ENCODE measurements around the gene HGFAC.

Gene HGFAC

DNA sequence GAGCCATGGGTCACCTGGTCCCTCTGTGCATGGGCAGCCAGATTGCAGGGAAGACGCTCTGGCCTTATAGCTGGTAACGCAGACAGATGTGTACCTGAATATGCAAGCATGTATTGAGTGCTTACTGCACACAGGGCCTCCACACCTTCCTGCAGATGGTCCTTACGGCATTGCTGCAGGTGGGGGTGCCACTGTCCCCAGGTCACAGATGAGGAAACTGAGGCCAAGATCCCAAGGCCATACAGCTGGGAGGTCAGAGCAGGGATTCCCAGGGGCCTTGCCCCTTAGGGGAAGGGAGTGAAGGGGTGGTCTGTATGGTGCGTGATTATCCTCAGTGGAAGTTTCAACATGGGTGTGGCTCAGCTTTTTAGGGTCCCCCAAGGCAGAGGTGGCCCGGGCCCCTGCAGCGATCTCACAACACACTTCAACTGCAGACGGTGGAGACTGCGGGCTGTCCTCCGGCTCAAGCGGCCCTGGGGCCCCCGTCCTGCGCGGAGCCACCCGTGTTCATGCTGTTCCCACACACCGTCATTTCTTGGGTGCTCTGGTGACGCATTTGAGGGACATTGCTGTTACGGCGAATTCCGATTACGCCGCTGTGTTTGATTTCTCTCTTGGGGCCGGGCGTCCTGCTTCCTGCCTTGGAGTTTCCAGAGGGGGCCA is 29.5 kb downstream of the HGFAC start:
- DNase-seq (ENCODE audit: low read depth, low spot score): no peak
- no peak overlapping the region for H3K27ac ChIP-seq

DNA sequence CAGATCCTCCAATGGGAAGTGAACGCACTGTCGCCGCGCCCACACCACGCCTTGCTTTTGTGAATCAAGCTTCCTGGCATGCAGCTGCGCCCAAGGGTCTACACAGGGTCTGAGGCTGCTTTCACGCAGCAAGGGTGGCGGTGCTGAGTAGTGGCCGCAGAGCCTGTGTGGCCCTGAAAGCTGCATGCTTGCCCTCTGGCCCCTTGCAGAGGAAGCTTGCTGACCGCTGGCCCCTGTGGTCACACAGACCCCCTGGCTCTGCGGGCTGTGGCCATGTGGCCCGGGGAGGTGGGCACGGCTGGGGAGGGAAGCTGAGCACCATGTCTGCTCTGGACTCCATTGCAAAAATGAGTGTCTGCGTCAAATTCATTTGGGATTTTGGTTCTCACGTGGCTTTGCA is 30.1 kb downstream of the HGFAC start:
- DNase-seq (ENCODE audit: low read depth, low spot score): no peak
- H3K27ac ChIP-seq: no peak overlapping the region

DNA sequence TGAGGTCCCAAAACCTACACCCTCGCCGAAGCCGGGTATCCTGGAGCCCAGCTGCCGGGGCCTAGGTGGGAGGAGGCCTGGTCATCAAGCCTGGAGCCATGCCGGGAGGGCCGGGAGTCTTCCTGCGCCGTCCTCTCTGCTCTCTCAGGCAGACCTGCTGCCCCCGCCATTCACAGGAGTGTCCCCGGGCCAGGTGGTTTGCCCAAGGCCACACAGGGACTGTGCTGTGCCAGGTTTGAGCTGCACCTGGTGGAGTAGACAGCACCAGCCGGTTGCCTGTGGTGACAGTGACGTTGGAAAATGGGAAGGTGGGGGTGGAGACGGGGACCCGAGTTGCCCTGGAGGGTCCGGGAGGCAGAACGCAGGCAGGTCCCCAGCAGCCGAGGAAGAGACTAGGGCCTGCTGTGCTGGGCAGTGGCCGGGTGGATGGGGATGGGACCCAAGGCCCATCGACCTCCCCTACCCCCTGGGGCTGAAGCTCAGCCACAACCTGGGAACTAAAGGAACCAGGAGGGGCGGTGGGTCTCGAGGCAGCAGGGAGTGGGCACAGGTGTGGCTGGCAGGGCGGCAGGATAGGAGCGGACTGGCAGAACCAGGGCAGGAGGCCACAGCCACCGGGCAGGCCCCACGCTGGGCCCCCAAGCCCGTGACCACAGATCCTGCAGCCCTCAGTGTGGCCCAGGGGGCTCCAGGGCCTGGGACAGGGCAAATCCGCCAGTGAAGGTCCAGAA is 30.8 kb downstream of the HGFAC start:
- H3K27ac ChIP-seq: no peak overlapping the region
- no peak for DNase-seq (ENCODE audit: low read depth, low spot score)

DNA sequence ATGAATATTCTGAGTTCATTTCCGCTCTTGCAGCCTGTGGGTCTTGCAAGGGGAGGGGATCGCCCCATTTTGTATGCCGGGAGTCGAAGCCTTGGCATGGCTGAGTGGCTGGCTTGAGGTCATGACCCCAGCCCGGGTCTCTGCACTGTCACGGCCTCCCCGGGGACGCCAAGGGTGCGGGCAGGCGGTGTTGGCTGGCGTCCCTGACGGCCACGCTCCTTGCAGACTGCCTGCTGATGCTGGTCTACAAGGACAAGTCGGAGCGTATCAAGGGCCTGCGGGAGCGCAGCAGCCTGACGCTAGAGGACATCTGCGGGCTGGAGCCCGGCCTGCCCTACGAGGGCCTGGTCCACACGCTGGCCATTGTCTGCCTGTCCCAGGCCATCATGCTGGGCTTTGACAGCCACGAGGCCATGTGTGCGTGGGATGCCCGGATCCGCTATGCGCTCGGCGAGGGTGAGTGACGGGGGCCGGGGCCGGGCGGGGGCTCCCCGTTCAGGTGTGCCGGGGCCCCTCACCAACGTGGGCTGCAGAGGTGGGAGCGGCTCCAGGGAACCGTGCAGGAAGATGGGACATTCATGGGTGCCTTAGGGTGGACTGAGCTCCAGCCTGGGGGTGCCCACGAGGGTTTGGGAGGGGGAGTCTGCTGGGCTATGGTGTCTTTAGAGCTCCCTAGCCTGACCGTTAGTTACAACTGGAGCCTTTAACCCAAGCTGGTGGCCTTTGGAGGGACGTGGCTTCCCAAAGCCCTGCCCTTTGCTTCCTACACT is 31.6 kb downstream of the HGFAC start:
- DNase-seq (ENCODE audit: low read depth, low spot score): no peak
- H3K27ac ChIP-seq: no peak overlapping the region

DNA sequence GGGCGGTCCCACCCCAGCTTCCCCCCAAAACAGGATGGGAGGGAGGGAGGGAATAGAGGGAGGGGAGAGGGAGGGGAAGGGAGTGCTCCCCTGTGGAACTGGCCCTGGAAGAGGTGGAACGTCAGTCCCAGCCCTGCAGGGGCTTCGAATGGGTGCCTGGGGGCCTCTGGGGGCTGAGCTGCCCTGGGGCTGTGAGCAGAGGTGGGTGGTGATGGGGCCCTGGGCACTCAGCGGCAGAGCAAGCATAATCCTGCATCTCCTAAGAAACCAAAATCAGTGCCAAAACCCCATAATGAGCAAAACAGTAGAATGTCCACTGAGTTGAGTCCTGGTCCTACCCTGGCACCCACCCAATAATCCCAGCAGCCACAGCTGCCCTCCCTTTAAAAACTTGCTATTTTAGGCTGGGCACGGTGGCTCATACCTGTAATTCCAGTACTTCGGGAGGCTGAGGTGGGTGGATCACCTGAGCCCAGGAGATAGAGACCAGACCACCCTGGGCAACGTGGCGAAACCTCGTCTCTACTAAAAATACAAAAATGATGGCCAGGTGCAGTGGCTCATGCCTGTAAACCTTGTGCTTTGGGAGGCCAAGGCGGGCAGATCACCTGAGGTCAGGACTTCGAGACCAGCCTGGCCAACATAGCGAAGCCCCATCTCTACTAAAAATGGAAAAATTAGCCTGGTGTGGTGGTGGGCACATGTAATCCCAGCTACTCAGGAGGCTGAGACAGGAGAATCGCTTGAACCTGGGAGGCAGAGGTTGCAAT is 32.4 kb downstream of the HGFAC start:
- no peak overlapping the region for H3K27ac ChIP-seq
- no peak for DNase-seq (ENCODE audit: low read depth, low spot score)

DNA sequence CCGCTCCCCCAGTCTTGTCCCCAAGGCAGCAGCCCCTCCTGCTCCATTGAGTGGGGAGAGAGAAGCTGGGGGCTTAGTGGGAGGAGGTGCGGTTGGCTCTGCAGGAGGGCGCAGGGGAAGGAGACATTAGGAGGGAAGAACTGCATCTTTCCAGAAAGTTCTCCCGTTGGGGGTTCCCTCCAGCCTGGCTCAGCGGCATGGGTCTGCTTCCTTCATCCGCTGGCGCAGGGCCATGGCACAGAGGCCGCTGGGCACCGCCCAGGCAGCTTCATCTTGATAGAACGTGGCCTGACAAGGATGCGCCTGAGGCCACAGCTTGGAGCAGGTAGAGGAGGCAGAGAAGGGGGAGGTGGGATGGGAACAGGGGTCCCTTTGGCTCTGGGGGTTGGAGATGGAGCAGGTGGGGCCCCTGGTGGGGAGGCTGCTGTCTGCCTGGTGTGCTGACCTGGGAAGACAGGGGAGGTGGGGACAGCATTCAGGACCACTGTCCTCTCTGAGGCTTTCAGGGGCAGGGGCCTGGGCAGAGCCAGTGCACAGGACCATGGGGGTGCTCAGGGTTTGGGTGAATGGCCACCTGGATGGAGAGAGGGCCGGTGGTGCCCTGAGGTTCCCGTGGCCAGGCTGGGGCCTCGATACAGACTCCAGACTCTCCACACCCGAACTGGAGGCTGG is 33.4 kb downstream of the HGFAC start:
- no peak for DNase-seq (ENCODE audit: low read depth, low spot score)
- H3K27ac ChIP-seq: no peak overlapping the region

DNA sequence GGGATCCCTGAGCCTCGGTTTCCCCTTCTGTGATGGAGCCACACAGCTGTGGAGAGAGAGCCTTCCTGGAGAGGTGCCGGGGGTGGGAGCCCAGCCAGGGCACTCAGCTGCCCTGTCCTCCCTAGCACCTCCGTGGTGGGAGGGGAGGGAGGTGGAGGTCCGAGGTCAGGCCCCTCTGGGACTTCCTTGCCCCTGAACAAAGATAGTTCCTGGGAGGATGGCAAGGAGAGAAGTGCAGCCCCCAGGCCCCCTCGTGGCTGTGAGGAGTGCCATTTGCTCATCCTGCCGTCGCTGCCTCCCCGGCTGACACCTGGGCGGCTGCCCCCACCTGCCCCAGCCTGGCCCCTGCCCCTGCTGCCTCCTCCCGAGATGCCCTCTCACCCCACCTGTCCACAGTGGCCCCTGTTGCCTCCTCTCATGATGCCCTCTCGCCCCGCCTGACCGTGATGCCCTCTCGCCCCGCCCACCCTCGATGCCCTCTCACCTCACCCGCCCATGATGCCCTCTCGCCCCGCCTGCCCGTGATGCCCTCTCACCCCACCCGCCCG is 34.0 kb downstream of the HGFAC start:
- no peak for DNase-seq (ENCODE audit: low read depth, low spot score)
- H3K27ac ChIP-seq: no peak overlapping the region

DNA sequence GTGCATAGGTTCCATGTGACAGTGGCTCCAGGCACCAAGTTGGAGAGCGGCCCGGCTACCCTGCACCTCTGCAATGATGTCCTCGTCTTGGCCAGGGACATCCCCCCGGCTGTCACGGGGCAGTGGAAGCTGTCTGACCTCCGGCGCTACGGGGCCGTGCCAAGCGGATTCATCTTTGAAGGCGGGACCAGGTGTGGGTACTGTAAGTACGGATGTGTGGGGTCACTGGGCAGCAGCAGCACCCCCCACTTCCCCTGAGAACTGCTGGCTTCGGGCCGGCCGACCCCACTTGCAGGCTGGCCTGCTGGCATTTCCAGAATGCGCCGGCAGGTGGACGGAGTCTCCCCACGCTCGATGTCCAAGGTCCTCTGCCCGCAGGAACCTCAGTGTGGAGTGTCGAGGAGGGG is 34.6 kb downstream of the HGFAC start:
- DNase-seq (ENCODE audit: low read depth, low spot score): no peak
- no peak overlapping the region for H3K27ac ChIP-seq

DNA sequence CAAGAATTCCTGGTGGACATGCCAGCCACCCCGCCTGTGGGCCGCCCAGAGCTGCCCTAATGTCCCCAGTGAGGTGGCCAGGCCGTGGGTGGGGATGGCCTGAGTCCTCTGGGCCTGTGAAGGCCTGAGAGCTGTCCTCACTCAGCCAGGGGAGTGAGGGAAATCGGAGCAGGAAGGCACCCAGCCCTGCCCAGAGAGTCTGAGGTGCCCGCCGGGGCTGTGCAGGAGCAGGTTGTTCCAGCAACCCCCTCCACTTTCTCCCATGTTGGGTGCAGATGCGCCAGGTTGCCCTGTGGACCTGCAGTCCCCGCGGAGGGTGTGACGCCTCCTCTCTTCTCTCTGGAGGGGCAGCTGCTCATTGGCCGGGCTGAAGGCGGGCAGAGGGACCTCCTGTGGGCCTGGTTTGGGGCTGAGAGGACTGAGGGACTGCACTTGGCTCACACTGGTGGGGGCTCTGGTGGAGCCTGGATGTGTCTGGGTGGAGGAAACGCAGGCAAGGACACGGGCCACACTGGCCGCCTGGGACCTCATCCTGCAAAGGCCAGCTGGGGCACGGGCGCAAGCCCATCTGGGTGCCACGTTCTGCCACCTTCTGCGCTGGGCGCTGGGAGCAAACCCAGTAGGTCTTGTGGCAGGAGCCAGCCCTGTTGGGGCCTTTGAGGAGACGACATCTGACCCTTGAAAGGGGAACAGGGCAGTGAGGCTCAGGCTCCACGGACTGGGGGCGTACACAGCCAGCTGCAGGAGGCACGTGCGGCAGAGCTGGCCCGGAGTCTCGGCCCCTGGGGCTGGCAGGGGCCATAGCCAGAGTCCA is 35.4 kb downstream of the HGFAC start:
- H3K27ac ChIP-seq: no peak overlapping the region
- no peak for DNase-seq (ENCODE audit: low read depth, low spot score)

DNA sequence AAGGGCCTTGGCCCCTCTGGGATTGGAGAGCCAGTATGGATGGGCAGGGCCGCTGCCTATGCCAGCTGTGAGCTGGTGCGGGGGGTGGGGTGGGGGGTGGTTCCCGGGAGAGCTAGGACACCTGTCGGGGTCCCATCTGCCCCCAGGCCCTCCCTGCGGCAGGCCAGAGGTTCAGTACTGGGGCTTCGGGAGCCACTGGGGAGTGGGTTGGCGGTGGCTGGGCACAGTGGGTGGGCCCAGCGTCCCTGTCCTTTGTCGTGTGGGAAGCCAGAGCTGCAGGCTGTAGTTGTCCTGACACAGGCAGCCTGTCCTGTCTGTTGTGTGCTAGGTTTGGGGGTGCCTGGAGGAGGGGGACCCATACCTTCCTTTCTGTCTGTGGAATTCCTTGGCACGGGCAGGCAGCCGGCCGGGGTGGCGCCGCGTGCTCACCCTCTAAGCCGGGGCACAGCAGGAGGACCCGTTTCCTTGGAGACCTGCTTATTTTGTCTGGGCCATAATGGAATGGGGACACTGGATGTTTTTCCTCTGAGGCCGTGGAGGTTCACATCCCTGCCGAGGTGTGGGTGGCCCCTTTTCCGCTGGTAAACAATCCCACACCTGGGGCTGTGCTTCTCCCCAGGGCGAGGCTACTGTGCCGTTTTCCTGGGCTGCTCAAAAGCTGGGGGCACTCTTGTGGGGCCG is 36.1 kb downstream of the HGFAC start:
- no peak for DNase-seq (ENCODE audit: low read depth, low spot score)
- no peak overlapping the region for H3K27ac ChIP-seq

DNA sequence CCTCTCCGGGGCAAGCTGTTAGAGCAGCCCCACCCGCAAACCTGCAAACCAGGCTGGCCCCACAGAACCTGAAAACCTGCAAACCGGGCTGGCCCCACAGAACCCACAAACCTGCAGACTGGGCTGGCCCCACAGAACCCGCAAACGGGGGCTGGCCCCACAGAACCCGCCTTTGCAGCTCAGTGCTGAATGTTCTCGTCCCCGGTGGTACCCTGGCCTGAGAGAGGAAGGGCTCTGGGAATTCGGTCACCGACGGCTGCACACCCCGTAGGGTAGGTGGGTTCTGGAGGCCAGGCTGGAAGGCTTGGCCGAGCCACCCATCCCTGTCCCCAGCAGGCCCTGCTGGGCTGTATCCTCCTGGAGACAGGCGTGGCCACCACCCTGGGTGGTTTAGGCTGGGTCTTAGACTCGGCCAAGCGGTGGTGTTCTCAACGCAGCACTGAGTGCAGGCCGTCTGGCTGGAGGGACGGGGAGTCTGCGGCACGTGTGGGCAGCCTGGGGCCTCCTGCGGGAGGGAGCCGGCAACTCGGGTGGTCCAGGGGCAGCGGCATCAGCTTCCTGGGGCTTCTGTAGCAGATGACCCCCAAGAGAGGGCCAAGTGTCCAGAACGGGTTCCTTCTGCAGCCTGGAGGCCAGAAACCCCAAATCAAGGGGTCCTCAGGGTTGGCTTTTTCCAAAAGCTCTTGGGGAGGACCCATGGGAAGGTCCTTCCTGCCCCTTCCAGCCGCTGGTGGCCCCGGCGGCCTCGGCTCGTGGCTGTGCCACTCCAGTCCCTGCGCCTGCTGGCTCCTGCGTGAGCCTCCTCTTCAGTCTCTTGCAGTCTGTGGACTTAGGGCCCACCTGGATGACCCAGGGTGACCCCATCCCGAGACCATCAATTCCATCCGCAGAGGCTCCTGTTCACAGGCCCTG is 36.9 kb downstream of the HGFAC start:
- H3K27ac ChIP-seq: no peak overlapping the region
- no peak for DNase-seq (ENCODE audit: low read depth, low spot score)

DNA sequence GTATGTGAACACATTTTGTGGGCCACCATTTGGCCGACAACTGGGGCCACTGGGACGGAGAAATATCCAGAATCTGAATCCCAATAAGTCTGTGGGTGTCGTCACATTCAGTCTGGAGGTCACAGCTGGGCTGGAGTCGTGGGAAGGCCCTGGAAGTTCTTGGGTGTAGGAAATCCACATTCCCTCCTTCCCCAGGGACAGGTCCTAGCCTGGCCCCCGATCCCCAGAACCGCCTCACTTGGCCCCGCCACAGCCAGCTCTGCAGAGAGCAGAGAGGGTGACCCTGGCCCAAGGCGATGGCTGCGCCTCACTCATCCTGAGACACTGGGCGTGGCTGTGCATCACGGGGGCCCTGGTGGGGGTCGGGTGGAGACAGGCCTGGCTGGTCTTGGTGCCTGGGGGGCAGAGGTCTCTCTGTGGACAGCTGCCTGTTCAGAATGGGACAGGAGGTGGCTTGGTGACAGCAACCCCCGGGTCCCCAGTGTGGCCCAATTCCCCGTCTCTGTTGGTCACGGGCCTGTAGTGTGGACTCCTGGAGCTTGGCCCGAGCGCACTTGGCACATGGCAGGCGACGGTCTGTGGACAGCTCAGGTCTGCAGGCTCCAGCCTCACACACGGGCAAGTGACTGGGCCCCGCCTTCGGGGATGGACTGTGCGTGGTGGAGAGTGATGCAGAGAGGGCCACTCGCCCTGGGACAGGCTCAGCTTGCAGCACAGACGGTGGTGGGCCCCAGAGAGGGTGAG is 37.8 kb downstream of the HGFAC start:
- no peak for DNase-seq (ENCODE audit: low read depth, low spot score)
- H3K27ac ChIP-seq: no peak overlapping the region

DNA sequence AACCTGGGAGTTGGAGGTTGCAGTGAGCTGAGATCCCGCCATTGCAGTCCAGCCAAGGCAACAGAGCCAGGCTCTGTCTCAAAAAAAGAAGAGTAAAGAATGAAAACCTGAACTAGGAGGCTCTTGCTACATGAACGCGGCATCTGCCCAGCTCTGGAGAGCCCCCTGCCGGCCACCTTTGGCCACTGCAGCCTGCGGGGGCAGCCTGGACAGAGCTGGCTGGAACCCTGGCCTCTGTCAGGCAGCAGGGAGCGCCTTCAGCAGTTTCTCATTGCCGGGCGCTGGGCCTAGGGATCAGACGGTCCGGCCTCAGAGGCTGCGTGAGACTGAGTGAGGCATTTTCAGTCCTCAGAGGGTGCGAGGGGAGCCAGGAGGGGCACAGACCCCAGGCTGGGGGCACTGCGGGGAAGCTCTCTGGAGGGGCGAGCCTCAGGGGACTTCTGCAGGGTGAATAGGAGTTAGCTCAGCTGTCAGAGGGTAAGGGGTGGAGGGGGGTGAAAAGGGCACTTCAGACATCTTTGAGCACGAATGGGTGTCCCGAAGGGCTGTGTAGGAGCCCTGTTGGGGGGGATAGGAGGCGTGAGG is 38.9 kb downstream of the HGFAC start:
- DNase-seq (ENCODE audit: low read depth, low spot score): no peak
- H3K27ac ChIP-seq: no peak overlapping the region

DNA sequence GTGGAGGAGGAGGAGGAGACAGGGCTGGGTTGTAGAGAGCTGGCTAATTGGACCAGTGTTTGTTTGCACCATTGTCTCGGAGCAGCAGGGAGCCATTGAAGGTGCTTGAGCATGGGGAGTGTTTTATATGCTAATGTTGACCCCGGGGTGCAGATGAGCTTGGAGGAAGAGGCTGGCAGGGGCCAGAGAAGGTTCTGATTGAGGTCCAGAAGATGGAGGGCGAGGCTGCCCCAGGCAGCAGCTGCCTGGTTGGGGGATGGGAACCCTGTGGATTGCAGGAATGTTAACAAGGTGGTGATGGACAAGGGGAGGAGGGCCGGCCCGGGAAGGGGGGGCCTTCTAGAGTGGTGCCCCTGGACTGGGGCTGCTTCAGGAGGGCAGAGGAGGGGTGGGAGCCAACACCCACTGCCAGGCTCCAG is 39.4 kb downstream of the HGFAC start:
- no peak overlapping the region for H3K27ac ChIP-seq
- no peak for DNase-seq (ENCODE audit: low read depth, low spot score)

DNA sequence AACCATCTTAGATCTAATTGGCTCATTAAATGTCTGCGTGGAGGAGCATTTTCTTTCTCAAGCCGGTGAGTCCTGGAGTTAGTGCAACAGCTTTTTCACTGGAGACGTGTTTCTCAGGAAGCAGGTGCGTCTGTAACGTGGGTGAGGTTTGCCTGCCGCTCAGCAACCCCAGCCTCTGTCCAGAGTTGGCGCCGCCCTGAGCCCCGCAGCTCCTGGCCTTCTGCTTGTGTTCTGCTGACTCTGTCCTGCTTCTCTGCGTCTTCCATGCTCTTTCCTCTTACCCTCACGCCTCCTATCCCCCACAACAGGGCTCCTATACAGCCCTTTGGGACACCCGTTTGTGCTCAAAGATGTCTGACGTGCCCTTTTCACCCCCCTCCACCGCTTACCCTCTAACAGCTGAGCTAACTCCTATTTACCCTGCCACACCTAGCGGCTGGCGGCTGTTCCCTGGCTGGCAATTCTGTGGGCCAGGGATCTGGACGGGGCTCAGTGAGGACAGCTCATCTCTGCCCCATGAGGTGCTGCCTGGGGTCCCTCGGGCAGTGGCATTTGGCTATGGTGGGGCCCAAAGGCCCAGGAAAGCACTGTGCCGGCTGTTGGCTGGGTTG is 40.1 kb downstream of the HGFAC start:
- H3K27ac ChIP-seq: no peak overlapping the region
- DNase-seq (ENCODE audit: low read depth, low spot score): no peak

DNA sequence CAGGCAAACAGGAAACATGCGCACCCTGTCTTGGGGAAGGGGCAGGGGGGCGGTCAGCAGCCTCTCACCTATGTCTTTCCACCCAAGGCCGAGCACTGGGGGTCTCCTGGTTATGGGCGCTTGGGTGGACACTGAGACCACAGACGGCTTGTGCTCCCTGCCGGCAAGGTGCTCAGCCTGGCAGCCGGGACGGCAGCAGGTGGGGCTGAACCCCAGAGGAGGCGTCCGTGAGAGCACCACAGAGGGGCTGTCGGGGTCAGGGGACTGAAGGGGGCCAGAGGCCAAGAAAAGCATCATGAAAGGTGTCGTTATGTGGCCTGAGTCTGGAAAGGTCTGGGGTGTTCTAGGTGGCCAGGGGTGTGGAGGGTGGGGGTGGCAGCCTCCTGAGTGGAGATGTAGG is 40.9 kb downstream of the HGFAC start:
- H3K27ac ChIP-seq: no peak overlapping the region
- DNase-seq (ENCODE audit: low read depth, low spot score): no peak
